Prostate gland (tissue), 2 donors: Measurements from ENCODE around the gene KCTD1.

Experiments
- POLR2A ChIP-seq: fragments of 450-650 bp; IDR thresholded peaks from one replicate; pipeline ENCODE4 v1.6.1; 2016; ENCODE audit warnings: antibody characterized with exemption, mild to moderate bottlenecking
- TF ChIP-seq, protein P1 (sequence below), 4 experiments: fragments of 200-600 bp in 2 of 4; fragments of 450-650 bp in 2 of 4; sonication (generic) in 2 of 4; IDR thresholded peaks; 1 replicate in 3 of 4; 2 replicates in 1 of 4; pipeline ENCODE4 v1.5.1; 2016 to 2019; ENCODE audit warnings: antibody characterized with exemption in 4 of 4, mild to moderate bottlenecking in 2 of 4, moderate library complexity in 2 of 4

DNA sequence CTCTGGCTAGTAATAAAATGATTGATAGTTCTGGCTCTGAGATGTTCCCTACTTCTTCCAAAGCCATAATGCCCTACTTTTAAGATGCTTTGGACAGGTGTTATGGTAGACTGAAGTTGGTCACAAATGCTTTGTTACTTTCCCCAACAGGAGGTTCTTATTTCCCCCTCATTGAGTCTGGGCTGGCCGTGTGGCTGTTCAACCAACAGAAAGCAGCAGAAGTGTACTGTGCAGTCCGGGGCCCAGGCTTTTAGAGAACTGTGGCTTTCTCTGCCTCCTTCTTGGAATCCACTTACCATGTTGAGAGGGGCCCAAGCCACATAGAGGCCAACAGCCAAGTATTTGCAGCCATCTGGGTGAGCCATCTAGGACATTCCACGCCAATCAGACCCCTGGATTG lies 94.2 kb downstream of the KCTD1 start:
- TF ChIP-seq POLR2A: no peak
- TF ChIP-seq, protein P1, sequence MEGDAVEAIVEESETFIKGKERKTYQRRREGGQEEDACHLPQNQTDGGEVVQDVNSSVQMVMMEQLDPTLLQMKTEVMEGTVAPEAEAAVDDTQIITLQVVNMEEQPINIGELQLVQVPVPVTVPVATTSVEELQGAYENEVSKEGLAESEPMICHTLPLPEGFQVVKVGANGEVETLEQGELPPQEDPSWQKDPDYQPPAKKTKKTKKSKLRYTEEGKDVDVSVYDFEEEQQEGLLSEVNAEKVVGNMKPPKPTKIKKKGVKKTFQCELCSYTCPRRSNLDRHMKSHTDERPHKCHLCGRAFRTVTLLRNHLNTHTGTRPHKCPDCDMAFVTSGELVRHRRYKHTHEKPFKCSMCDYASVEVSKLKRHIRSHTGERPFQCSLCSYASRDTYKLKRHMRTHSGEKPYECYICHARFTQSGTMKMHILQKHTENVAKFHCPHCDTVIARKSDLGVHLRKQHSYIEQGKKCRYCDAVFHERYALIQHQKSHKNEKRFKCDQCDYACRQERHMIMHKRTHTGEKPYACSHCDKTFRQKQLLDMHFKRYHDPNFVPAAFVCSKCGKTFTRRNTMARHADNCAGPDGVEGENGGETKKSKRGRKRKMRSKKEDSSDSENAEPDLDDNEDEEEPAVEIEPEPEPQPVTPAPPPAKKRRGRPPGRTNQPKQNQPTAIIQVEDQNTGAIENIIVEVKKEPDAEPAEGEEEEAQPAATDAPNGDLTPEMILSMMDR (IDR thresholded peaks at IDR 0.05): no peak
